ENCODE measurements around the gene SNX1. TPM values are rescaled to one million over a fixed set of nuclear protein-coding genes. Genes with fewer than 3 reads are reported as not detected.

Gene SNX1
- total and polyA plus RNA-seq, 2 of the 8 experiments (the other 6 are each of a cell fraction or from before 2014, with no cell fraction given) = 27.9 to 59.8 TPM

GRCh38 chr15:64157599-64158125 lies 61.9 kb downstream of the SNX1 start:
- peaks cover 0 to 12% (median 7%) of the 10 kb centered on the region in 4 experiments; a peak in 6 of 7 replicates for H3K4me1 ChIP-seq (replicated peaks in 1 of 4; ENCODE audit: control insufficient read depth in 3 of 4, insufficient read depth in 4 of 4, low read length in 3 of 4)
- WGBS, 2 experiments (ENCODE audit: extremely low coverage in 1 of 2, insufficient coverage in 1 of 2, insufficient read length in 1 of 2, insufficient replicate concordance in 2 of 2, low coverage in 1 of 2, low lambda C conversion rate in 2 of 2, missing lambda C conversion rate in 1 of 2) = 100% methylated on average over 1 of the region's 1 CpG; no CpG with 5 or more reads in 1 of the 2 experiments
- no peak overlapping the region for H3K4me2 ChIP-seq (ENCODE audit: insufficient read depth in 1 of 2, low read depth in 2 of 2, low read length in 2 of 2)
- TF ChIP-seq POLR2A (IDR thresholded peaks at IDR 0.05; ENCODE audit: control extremely low read depth in 1 of 2, low read depth in 2 of 2, low read length in 2 of 2) (peak in 1 of 2 experiments; percentile 16; a peak in 1 of 3 replicates), CBX5 (IDR thresholded peaks at IDR 0.05; ENCODE audit: low read depth, low read length) (no peak)
- no peaks in the 10 kb centered on the region; the same call in 1 of the 2 replicates for H3K79me1 ChIP-seq (ENCODE audit: low read depth, low read length)
- H3K9ac ChIP-seq (replicated peaks in 1 of 4; ENCODE audit: extremely low read depth in 1 of 4, low read depth in 3 of 4, low read length in 3 of 4) = no peak overlapping the region
- FAIRE-seq = no peak
- H2BK120ac ChIP-seq (replicated peaks; ENCODE audit: low read depth, low read length) = no peak overlapping the region
- H3K18ac ChIP-seq (ENCODE audit: extremely low read depth, low read length) = no peak overlapping the region
- peaks cover 38 to 59% (median 49%) of the 10 kb centered on the region in 4 experiments for H3K36me3 ChIP-seq (ENCODE audit: control insufficient read depth in 2 of 4, insufficient read depth in 4 of 4, low read length in 3 of 4)
- no peaks in the 10 kb centered on the region for H3K9me3 ChIP-seq (ENCODE audit: insufficient read depth in 2 of 2, low read depth in 1 of 2, low read length in 1 of 2)
- no peak overlapping the region for H3K56ac ChIP-seq (replicated peaks; ENCODE audit: insufficient read length, low read depth, low read length)
- H4K8ac ChIP-seq (ENCODE audit: extremely low read depth, insufficient read depth, low read length) = no peak overlapping the region
- H2BK5ac ChIP-seq (ENCODE audit: low read depth, low read length) = no peak overlapping the region
- DNase-seq (ENCODE audit: low read depth in 1 of 2, low spot score in 2 of 2) = no peak
- no peak overlapping the region for H2BK15ac ChIP-seq (ENCODE audit: low read length)
- no peak overlapping the region for H4K5ac ChIP-seq (ENCODE audit: insufficient read length, low read depth, low read length)
- ChIA-PET CTCF (ENCODE audit: partially characterized antibody) (interaction anchor here (0.6 to 1.2 kb wide), 3 partner anchors 23 to 210 kb away, joined by 3 to 6 read pairs (median 3); no protein-coding TSS in a partner anchor), POLR2A (ENCODE audit: partially characterized antibody) (interaction anchor here (0.7 to 2.0 kb wide), 4 partner anchors 10 to 50 kb away, joined by 3 to 7 read pairs (median 4); no protein-coding TSS in a partner anchor)
- no peak overlapping the region for H4K91ac ChIP-seq (replicated peaks; ENCODE audit: insufficient read length, low read length)
- H3K23ac ChIP-seq (ENCODE audit: insufficient read length) = no peak overlapping the region
- H3K4me3 ChIP-seq (ENCODE audit: extremely low read depth in 1 of 4, insufficient read depth in 2 of 4, low read depth in 3 of 4, low read length in 4 of 4) = no peak overlapping the region
- H2AK5ac ChIP-seq (ENCODE audit: low read depth, low read length) = no peak overlapping the region
- H3K4ac ChIP-seq (replicated peaks; ENCODE audit: insufficient read length, low read depth, low read length) = no peak overlapping the region
- H2BK20ac ChIP-seq (ENCODE audit: low read length) = no peak overlapping the region
- H2AFZ ChIP-seq (ENCODE audit: low read length) = no peak overlapping the region
- H3K23me2 ChIP-seq (ENCODE audit: low read depth, low read length) = 0 out of 2 replicates have a peak, but pooled peaks cover 3% of the 10 kb centered on the region
- peaks cover 0 to 4% (median 4%) of the 10 kb centered on the region in 4 experiments; a peak in 5 of 7 replicates for H3K27me3 ChIP-seq (replicated peaks in 1 of 4; ENCODE audit: control insufficient read depth in 3 of 4, extremely low read depth in 1 of 4, insufficient read depth in 3 of 4, low read length in 3 of 4)
- H4K20me1 ChIP-seq (replicated peaks in 1 of 2; ENCODE audit: control insufficient read depth in 1 of 2, insufficient read depth in 2 of 2, low read length in 2 of 2) = peaks cover 10 to 21% of the 10 kb centered on the region in 2 experiments
- H3K79me2 ChIP-seq (ENCODE audit: control insufficient read depth in 1 of 2, insufficient read depth in 2 of 2, low read length in 2 of 2) = peaks cover 0 to 9% of the 10 kb centered on the region in 2 experiments; a peak in 2 of 4 replicates
- no peak overlapping the region for H2BK12ac ChIP-seq (ENCODE audit: low read depth, low read length)
- H3K27ac ChIP-seq (ENCODE audit: low read depth, low read length) = no peak overlapping the region
- H3K14ac ChIP-seq (ENCODE audit: insufficient read length) = no peak overlapping the region

All from H1 (cell line).